ENCODE data around the gene BCAT1. TPM values are rescaled to one million over a fixed set of nuclear protein-coding genes. Genes with fewer than 3 reads are reported as not detected.
A peak's percentile ranks its signal among the peaks of the same experiment; 100 is the strongest.

The BCAT1 gene
- total and polyA plus RNA-seq, 2 donors (not counting 3 experiments of a cell fraction or from before 2014, with no cell fraction given), result 21.6 to 267 TPM

DNA sequence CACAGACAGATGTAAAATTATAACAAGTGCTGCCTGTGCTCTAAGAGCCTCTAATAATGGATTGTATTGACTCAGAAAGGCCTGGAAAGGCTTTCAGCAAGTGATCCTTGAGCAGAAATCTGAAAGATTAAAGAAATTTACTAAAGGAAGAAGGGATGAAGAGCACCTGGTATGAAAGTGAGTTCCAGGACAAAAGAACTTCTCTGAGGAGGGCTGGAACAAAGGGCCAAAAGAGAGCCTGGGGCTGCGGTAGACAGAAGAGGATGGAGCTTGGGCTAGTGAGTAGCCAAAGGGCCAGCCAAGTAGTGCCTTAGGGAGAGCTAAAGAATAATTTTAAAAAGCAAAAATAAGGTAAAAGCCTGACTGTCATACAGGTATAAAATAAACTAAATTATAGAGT lies 44.0 kb downstream of the BCAT1 start:
- H3K79me2 ChIP-seq (ENCODE audit: control insufficient read depth, insufficient read depth, low read length), result peaks cover 41% of the 10 kb centered on the region
- CTCF ChIA-PET, result interaction anchor here (0.9 to 2.1 kb wide), 4 partner anchors 11 to 87 kb away, joined by 3 to 5 read pairs (median 4); no protein-coding TSS in a partner anchor
- no peak overlapping the region for H3K9ac ChIP-seq (replicated peaks; ENCODE audit: extremely low read depth, insufficient read depth, low read length)
- H2AFZ ChIP-seq (ENCODE audit: low read depth, low read length), result no peak overlapping the region
- H3K4me1 ChIP-seq (ENCODE audit: control insufficient read depth, extremely low read depth, insufficient read depth, low read length), result peaks cover 51% of the 10 kb centered on the region
- no peaks in the 10 kb centered on the region for H3K27me3 ChIP-seq (ENCODE audit: control insufficient read depth in 2 of 2, insufficient read depth in 2 of 2, low read length in 2 of 2)
- H3K9me3 ChIP-seq (replicated peaks; ENCODE audit: control insufficient read depth, insufficient read depth, low read length), result no peaks in the 10 kb centered on the region
- dilution Hi-C loops (cut with MboI; ENCODE audit: extremely low pct_ligation_motif_present, low sequenced_read_pairs), result no loop called here
- no peak for FAIRE-seq
- TF ChIP-seq, protein P1, sequence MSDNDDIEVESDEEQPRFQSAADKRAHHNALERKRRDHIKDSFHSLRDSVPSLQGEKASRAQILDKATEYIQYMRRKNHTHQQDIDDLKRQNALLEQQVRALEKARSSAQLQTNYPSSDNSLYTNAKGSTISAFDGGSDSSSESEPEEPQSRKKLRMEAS (IDR thresholded peaks at IDR 0.05; ENCODE audit: insufficient read depth, insufficient read length), result no peak
- TF ChIP-seq GATA2 (IDR thresholded peaks at IDR 0.05; ENCODE audit: insufficient read depth, insufficient read length, low read depth, low read length) (no peak), JUN (IDR thresholded peaks at IDR 0.05; ENCODE audit: borderline replicate concordance, insufficient read depth, insufficient read length, low read depth) (no peak), POLR2AphosphoS5 (IDR thresholded peaks at IDR 0.05; ENCODE audit: insufficient read depth, low read depth, low read length) (no peak), EZH2 (IDR thresholded peaks at IDR 0.05; ENCODE audit: borderline replicate concordance, low read depth, low read length, severe bottlenecking) (no peak), FOS (IDR thresholded peaks at IDR 0.05; ENCODE audit: borderline replicate concordance, insufficient read depth, low read length) (no peak), POLR2A (IDR thresholded peaks at IDR 0.05; ENCODE audit: low read depth, low read length) (no peak), MYC (IDR thresholded peaks at IDR 0.05; ENCODE audit: low read depth, low read length) (no peak)
- TF ChIP-seq, protein P2, sequence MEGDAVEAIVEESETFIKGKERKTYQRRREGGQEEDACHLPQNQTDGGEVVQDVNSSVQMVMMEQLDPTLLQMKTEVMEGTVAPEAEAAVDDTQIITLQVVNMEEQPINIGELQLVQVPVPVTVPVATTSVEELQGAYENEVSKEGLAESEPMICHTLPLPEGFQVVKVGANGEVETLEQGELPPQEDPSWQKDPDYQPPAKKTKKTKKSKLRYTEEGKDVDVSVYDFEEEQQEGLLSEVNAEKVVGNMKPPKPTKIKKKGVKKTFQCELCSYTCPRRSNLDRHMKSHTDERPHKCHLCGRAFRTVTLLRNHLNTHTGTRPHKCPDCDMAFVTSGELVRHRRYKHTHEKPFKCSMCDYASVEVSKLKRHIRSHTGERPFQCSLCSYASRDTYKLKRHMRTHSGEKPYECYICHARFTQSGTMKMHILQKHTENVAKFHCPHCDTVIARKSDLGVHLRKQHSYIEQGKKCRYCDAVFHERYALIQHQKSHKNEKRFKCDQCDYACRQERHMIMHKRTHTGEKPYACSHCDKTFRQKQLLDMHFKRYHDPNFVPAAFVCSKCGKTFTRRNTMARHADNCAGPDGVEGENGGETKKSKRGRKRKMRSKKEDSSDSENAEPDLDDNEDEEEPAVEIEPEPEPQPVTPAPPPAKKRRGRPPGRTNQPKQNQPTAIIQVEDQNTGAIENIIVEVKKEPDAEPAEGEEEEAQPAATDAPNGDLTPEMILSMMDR (IDR thresholded peaks at IDR 0.05; ENCODE audit: extremely low read depth in 1 of 2, insufficient read depth in 1 of 2, low read depth in 1 of 2, low read length in 2 of 2), result no peak
- H3K4me3 ChIP-seq (replicated peaks in 1 of 3; ENCODE audit: insufficient read depth in 1 of 3, low read depth in 1 of 3, low read length in 3 of 3), result no peak overlapping the region
- H3K4me2 ChIP-seq (ENCODE audit: insufficient read depth, low read length), result no peak overlapping the region
- H3K27ac ChIP-seq (ENCODE audit: insufficient read depth, low read depth, low read length), result peak overlapping the region; percentile 21
- H4K20me1 ChIP-seq (replicated peaks; ENCODE audit: control insufficient read depth, extremely low read depth, insufficient read depth, low read length), result no peaks in the 10 kb centered on the region
- intact Hi-C loops (cut with micrococcal nuclease), result loop anchor here (5.0 kb wide), 1 partner anchor 303 kb away; no protein-coding TSS in a partner anchor
- POLR2A ChIA-PET, result no interaction called here
- no peak for DNase-seq (ENCODE audit: low read depth, low spot score)
- H3K9me1 ChIP-seq (replicated peaks; ENCODE audit: control insufficient read depth, extremely low read depth, insufficient read depth, low read length), result no peaks in the 10 kb centered on the region
- BruUV-seq (replicated peaks), result no TSS peak
- H3K36me3 ChIP-seq (ENCODE audit: control insufficient read depth in 2 of 2, extremely low read depth in 1 of 2, insufficient read depth in 2 of 2, low read length in 2 of 2), result no peaks in the 10 kb centered on the region
